Esophagus squamous epithelium (tissue), 5 donors: ENCODE measurements around the gene ALOXE3. TPM values are rescaled to one million over a fixed set of nuclear protein-coding genes. Genes with fewer than 3 reads are reported as not detected.

Source experiments
- DNase-seq: peaks from one replicate; lab custom pipeline; 2025; lab: John Stamatoyannopoulos, UW
- H3K27ac ChIP-seq, 4 donors: fragments of 200-600 bp; sonication (generic); one replicate each; pipeline ENCODE4 v1.5.1; 2016 to 2019; ENCODE audit warnings: mild to moderate bottlenecking in 1 of 4
- H3K27me3 ChIP-seq, 4 donors: fragments of 200-600 bp; sonication (generic); 1 replicate in 3 of 4; 2 replicates in 1 of 4; pipeline versions ENCODE4 v1.5.1 to v1.6.0; 2017 to 2021; ENCODE audit warnings: antibody characterized with exemption in 1 of 4
- H3K36me3 ChIP-seq, 3 donors: fragments of 200-600 bp; sonication (generic); one replicate each; pipeline ENCODE4 v1.5.1; 2016 to 2019
- H3K4me1 ChIP-seq, 3 donors: fragments of 200-600 bp; sonication (generic); one replicate each; pipeline ENCODE4 v1.5.1; 2017 to 2019
- H3K4me3 ChIP-seq, 4 donors: fragments of 200-600 bp; sonication (generic); 1 replicate in 3 of 4; 2 replicates in 1 of 4; pipeline ENCODE4 v1.5.1; 2016 to 2019; ENCODE audit warnings: mild to moderate bottlenecking in 2 of 4, moderate library complexity in 1 of 4
- H3K9me3 ChIP-seq, 3 donors: fragments of 200-600 bp; sonication (generic); one replicate each; pipeline ENCODE4 v1.5.1; 2016 to 2019
- CTCF ChIP-seq, 6 experiments: fragments of 450-650 bp in 4 of 6; fragments of 200-600 bp in 2 of 6; sonication (generic) in 2 of 6; IDR thresholded peaks; one replicate each; pipeline ENCODE4 v1.5.1; 2016 to 2019; ENCODE audit warnings: antibody characterized with exemption in 6 of 6, mild to moderate bottlenecking in 4 of 6, moderate library complexity in 4 of 6
- POLR2A ChIP-seq, 4 donors: fragments of 450-650 bp; IDR thresholded peaks; one replicate each; pipeline ENCODE4 v1.6.1; 2017; ENCODE audit warnings: antibody characterized with exemption in 4 of 4, mild to moderate bottlenecking in 4 of 4, moderate library complexity in 3 of 4
- WGBS, 2 donors: methylation state at CpG; one replicate each; pipeline ENCODE4 v1.1.5; 2018; 5-methylcytosine and 5-hydroxymethylcytosine counted together
- intact Hi-C: fragments of 100-400 bp; cut with DNase I; formaldehyde crosslinking; loops from one replicate; pipeline ENCODE4 v1.15.0; 2022
- total RNA-seq, 4 donors: library from RNA; depleted of rRNA; stranded (reverse); fragments of >200 nt; gene quantifications; one replicate each; pipeline ENCODE4 v1.1.0, GENCODE V29; 2016
- donor health status: DM: yes; HTN: yes; CAD: no.

ALOXE3 gene
- total RNA-seq, 4 donors from 2014 or later, result 0.30 to 8.8 (median 2.2) TPM; not detected in 1

GRCh38 chr17:8163978-8164814, 45.9 kb upstream of the ALOXE3 start:
- H3K4me3 ChIP-seq, result peak overlapping the region in 2 of 4 donors; percentile 0 to 9
- 25% methylated on average over 5 to 11 of the region's 13 CpGs for WGBS, 2 donors
- intact Hi-C loops, result no loop called here

GRCh38 chr17:8162997-8163977, 45.0 kb upstream of the ALOXE3 start:
- intact Hi-C loops, result no loop called here
- H3K36me3 ChIP-seq, result peaks cover 0 to 27% (median 7%) of the 10 kb centered on the region in 3 donors
- peaks cover 44 to 74% (median 47%) of the 10 kb centered on the region in 3 donors for H3K4me1 ChIP-seq
- H3K9me3 ChIP-seq, result no peaks in the 10 kb centered on the region
- TF ChIP-seq POLR2A (IDR thresholded peaks at IDR 0.05) (no peak), CTCF (IDR thresholded peaks at IDR 0.05) (no peak)
- 17 to 26% methylated on average over 5 to 14 of the region's 55 CpGs for WGBS, 2 donors
- DNase-seq, result no peak
- no peaks in the 10 kb centered on the region for H3K27me3 ChIP-seq
- H3K27ac ChIP-seq, result peak overlapping the region; percentile 97 to 100 (median 99)
- peak overlapping the region; percentile 73 to 100 (median 89) for H3K4me3 ChIP-seq

More at GRCh38 chr17:8163978-8164814, 45.9 kb upstream of the ALOXE3 start:
- Histone ChIP-seq H3K27ac (peak overlapping the region; percentile 97 to 100 (median 99)), H3K9me3 (no peaks in the 10 kb centered on the region), H3K4me1 (peaks cover 39 to 65% (median 47%) of the 10 kb centered on the region in 3 donors), H3K27me3 (no peaks in the 10 kb centered on the region), H3K36me3 (peaks cover 0 to 25% (median 7%) of the 10 kb centered on the region in 3 donors)
- TF ChIP-seq CTCF (IDR thresholded peaks at IDR 0.05) (no peak), POLR2A (IDR thresholded peaks at IDR 0.05) (peak in 1 of 4 donors; percentile 41)
- DNase-seq, result no peak

- no CpG with 5 or more reads among the region's 75 CpGs for WGBS, 2 donors
- TF ChIP-seq CTCF (IDR thresholded peaks at IDR 0.05) (peak in 2 of 6 experiments; percentile 6 to 34), POLR2A (IDR thresholded peaks at IDR 0.05) (peak in 2 of 4 donors; percentile 76 to 95)
- intact Hi-C loops, result no loop called here
- Histone ChIP-seq H3K4me3 (peak within 1 kb of the TSS; percentile 73 to 100 (median 89)), H3K27me3 (no peaks in the 10 kb centered on the region), H3K27ac (peak within 1 kb of the TSS; percentile 97 to 100 (median 99)), H3K36me3 (peaks cover 0 to 27% (median 7%) of the 10 kb centered on the region in 3 donors), H3K4me1 (peaks cover 47 to 82% (median 51%) of the 10 kb centered on the region in 3 donors), H3K9me3 (no peaks in the 10 kb centered on the region)
- no peak for DNase-seq
Observed at GRCh38 chr17:8162233-8162996, 44.1 kb upstream of the ALOXE3 start, which contains the start of gene VAMP2. Gene VAMP2, minus strand, starts transcription at chr17:8162948. Its CDS starts 69 bp downstream, at chr17:8162879.

GRCh38 chr17:8161289-8162232, 43.2 kb upstream of the ALOXE3 start:
- 41 to 64% methylated on average over 12 to 16 of the region's 19 CpGs for WGBS, 2 donors
- Histone ChIP-seq H3K36me3 (peaks cover 0 to 27% (median 7%) of the 10 kb centered on the region in 3 donors), H3K27ac (peak overlapping the region; percentile 97 to 100 (median 99)), H3K27me3 (no peaks in the 10 kb centered on the region), H3K4me3 (peak overlapping the region; percentile 73 to 100 (median 89)), H3K4me1 (peaks cover 43 to 87% (median 56%) of the 10 kb centered on the region in 3 donors), H3K9me3 (no peaks in the 10 kb centered on the region)
- no peak for TF ChIP-seq CTCF (IDR thresholded peaks at IDR 0.05)
- TF ChIP-seq POLR2A (IDR thresholded peaks at IDR 0.05), result no peak
- intact Hi-C loops, result no loop called here
- DNase-seq, result no peak
